Kidney epithelial cell (primary cell): ENCODE measurements around the gene MYB. TPM values are rescaled to one million over a fixed set of nuclear protein-coding genes. Genes with fewer than 3 reads are reported as not detected.
A peak's percentile ranks its signal among the peaks of the same experiment; 100 is the strongest.
"Not testable (repeated sequence)": the region's sequence is repeated elsewhere in the genome, so short reads cannot be mapped to it uniquely, and the experiment has no call there.

Experiments used
- DNase-seq: peaks from one replicate; pipeline ENCODE4 v3.0.0-alpha.2; 2010; ENCODE audit warnings: low read depth
- H3K27me3 ChIP-seq: 2 replicates; pipeline ENCODE4 v1.6.0; 2011; ENCODE audit warnings: low read length; ENCODE audit not compliant: control insufficient read depth, insufficient read depth
- H3K36me3 ChIP-seq: 2 replicates; pipeline ENCODE4 v1.5.1; 2011; ENCODE audit warnings: low read length; ENCODE audit not compliant: control insufficient read depth, insufficient read depth
- H3K4me3 ChIP-seq: 2 replicates; pipeline ENCODE4 v1.5.1; 2011; ENCODE audit warnings: low read depth, mild to moderate bottlenecking, control low read depth, low read length
- CTCF ChIP-seq: IDR thresholded peaks from 2 replicates; pipeline ENCODE4 v1.5.1; 2011; ENCODE audit warnings: mild to moderate bottlenecking, moderate library complexity, low read length, control low read depth, inconsistent platforms; ENCODE audit not compliant: insufficient read depth, poor library complexity, severe bottlenecking
- total RNA-seq: library from RNA; depleted of rRNA; stranded (reverse); fragments of >200 nt; gene quantifications from 2 replicates; pipeline ENCODE4 v1.2.3, GENCODE V29; 2015

The MYB gene
- total RNA-seq, result 0.62 and 1.7 TPM in 2 replicates

- no peak for TF ChIP-seq CTCF
- peaks cover 4% of the 10 kb centered on the region for H3K27me3 ChIP-seq
- DNase-seq, result no peak
- H3K36me3 ChIP-seq, result no peaks in the 10 kb centered on the region
- peak within 1 kb of the TSS; percentile 51 for H3K4me3 ChIP-seq
Measured at GRCh38 chr6:135180542-135181332, at the start of gene MYB. TSS of gene MYB (plus strand) at chr6:135181308. CDS start at chr6:135181514, 206 bp downstream.

GRCh38 chr6:135132776-135133175 lies 48.3 kb upstream of the MYB start:
- H3K4me3 ChIP-seq, result no peak overlapping the region
- no peaks in the 10 kb centered on the region for H3K36me3 ChIP-seq
- no peak for DNase-seq
- H3K27me3 ChIP-seq, result no peaks in the 10 kb centered on the region
- TF ChIP-seq CTCF, result no peak

GRCh38 chr6:135135835-135136234 lies 45.3 kb upstream of the MYB start:
- no peaks in the 10 kb centered on the region for H3K27me3 ChIP-seq
- TF ChIP-seq CTCF, result no peak
- DNase-seq, result no peak
- no peaks in the 10 kb centered on the region for H3K36me3 ChIP-seq
- H3K4me3 ChIP-seq, result no peak overlapping the region

- no peaks in the 10 kb centered on the region for H3K36me3 ChIP-seq
- no peak for TF ChIP-seq CTCF
Measured at GRCh38 chr6:135137826-135138225, 43.3 kb upstream of the MYB start.

GRCh38 chr6:135141182-135141581 lies 39.9 kb upstream of the MYB start:
- no peak overlapping the region for H3K4me3 ChIP-seq
- no peaks in the 10 kb centered on the region for H3K36me3 ChIP-seq
- TF ChIP-seq CTCF, result no peak
- no peaks in the 10 kb centered on the region for H3K27me3 ChIP-seq
- DNase-seq, result no peak

More at GRCh38 chr6:135137826-135138225, 43.3 kb upstream of the MYB start:
- no peak overlapping the region for H3K4me3 ChIP-seq
- no peaks in the 10 kb centered on the region for H3K27me3 ChIP-seq
- no peak for DNase-seq

GRCh38 chr6:135141728-135142127 lies 39.4 kb upstream of the MYB start:
- H3K27me3 ChIP-seq, result no peaks in the 10 kb centered on the region
- no peak overlapping the region for H3K4me3 ChIP-seq
- TF ChIP-seq CTCF, result no peak
- no peak for DNase-seq
- no peaks in the 10 kb centered on the region for H3K36me3 ChIP-seq

- DNase-seq, H3K27me3 ChIP-seq, H3K36me3 ChIP-seq, H3K4me3 ChIP-seq: not testable (repeated sequence)
Measured at GRCh38 chr6:135142232-135142631, 38.9 kb upstream of the MYB start.
